ENCODE measurements around the gene SPNS2.

Gene SPNS2

DNA sequence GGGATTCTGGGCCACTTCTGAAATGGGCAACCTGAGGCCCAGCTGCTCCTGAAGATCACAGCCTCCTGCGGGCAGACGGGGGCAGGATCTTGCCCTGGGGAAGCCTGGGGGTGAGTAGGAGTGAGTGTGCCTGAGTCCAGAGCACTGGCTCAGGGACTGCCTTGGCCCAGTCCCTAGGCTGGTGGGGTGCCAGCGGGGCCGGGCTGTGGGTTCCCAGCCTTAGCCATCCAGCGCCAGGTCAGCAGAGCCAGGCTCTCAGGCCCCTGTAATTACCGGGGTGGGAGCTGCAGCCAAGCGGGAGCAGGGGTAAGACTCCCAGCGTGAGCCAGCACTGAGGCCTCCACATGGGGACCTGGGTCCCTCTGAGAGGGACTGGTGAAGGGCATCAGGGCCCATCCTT lies 8.2 kb downstream of the SPNS2 start (continued):
- TF ChIP-seq, protein P1, sequence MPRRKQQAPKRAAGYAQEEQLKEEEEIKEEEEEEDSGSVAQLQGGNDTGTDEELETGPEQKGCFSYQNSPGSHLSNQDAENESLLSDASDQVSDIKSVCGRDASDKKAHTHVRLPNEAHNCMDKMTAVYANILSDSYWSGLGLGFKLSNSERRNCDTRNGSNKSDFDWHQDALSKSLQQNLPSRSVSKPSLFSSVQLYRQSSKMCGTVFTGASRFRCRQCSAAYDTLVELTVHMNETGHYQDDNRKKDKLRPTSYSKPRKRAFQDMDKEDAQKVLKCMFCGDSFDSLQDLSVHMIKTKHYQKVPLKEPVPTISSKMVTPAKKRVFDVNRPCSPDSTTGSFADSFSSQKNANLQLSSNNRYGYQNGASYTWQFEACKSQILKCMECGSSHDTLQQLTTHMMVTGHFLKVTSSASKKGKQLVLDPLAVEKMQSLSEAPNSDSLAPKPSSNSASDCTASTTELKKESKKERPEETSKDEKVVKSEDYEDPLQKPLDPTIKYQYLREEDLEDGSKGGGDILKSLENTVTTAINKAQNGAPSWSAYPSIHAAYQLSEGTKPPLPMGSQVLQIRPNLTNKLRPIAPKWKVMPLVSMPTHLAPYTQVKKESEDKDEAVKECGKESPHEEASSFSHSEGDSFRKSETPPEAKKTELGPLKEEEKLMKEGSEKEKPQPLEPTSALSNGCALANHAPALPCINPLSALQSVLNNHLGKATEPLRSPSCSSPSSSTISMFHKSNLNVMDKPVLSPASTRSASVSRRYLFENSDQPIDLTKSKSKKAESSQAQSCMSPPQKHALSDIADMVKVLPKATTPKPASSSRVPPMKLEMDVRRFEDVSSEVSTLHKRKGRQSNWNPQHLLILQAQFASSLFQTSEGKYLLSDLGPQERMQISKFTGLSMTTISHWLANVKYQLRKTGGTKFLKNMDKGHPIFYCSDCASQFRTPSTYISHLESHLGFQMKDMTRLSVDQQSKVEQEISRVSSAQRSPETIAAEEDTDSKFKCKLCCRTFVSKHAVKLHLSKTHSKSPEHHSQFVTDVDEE (CRISPR knock-in tag; IDR thresholded peaks at IDR 0.05) = no peak
- TF ChIP-seq ISL1 (CRISPR knock-in tag; IDR thresholded peaks at IDR 0.05) = no peak
- TF ChIP-seq ESRRG (CRISPR knock-in tag; IDR thresholded peaks at IDR 0.05) = no peak

DNA sequence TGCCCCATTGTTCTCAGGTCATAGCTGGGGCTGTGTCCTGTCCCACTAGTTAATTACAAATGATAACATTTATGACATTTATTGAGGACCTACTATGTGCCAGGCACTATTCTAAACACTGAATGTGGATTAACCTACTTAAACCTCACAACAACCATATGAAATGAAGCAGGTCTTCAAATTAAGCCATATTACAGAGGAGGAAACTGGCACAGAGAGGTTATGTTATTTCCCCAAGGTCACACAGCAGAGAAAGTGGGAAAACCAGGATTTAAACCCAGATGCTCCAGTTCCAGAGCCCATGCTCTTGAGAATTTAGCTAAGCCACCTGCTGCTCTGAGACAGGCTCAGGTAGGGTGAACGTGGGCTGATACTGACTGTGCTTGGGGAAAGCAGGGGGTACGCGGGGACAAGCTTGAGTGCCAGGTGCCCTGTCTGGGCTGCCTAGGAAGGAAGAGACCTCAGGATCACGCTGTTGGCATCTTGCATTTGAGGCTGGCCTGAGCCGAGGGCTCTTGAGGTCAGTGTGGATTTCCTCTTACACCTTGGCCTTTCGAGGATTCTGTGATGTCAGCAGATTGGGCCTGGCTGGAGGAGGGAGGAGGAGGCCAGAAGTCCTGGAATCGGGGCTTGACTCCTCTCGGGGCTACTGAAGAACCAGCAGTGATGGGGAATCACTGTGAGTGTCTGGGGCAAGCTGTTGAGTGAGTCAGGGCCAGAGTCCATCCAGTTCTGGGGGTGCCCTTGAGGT lies 8.9 kb downstream of the SPNS2 start:
- ATAC-seq = no peak
- TF ChIP-seq SNAI2 (CRISPR knock-in tag; IDR thresholded peaks at IDR 0.05) (no peak), CSDC2 (CRISPR knock-in tag; IDR thresholded peaks at IDR 0.05) (no peak), ZNF8 (CRISPR knock-in tag; IDR thresholded peaks at IDR 0.05) (no peak), ZNF565 (CRISPR knock-in tag; conservative IDR thresholded peaks at IDR 0.05; ENCODE audit: low read depth) (no peak), ZFP3 (CRISPR knock-in tag; IDR thresholded peaks at IDR 0.05) (no peak), OSR1 (CRISPR knock-in tag; IDR thresholded peaks at IDR 0.05) (no peak), TCF4 (CRISPR knock-in tag; IDR thresholded peaks at IDR 0.05; ENCODE audit: borderline replicate concordance) (no peak), ESRRG (CRISPR knock-in tag; IDR thresholded peaks at IDR 0.05) (no peak), ZFP30 (CRISPR knock-in tag; IDR thresholded peaks at IDR 0.05) (no peak), BACH2 (CRISPR knock-in tag; IDR thresholded peaks at IDR 0.05; ENCODE audit: borderline replicate concordance) (no peak), TOX (CRISPR knock-in tag; IDR thresholded peaks at IDR 0.05; ENCODE audit: borderline replicate concordance) (no peak), PPARA (CRISPR knock-in tag; IDR thresholded peaks at IDR 0.05; ENCODE audit: borderline replicate concordance) (no peak), ZNF70 (CRISPR knock-in tag; IDR thresholded peaks at IDR 0.05) (no peak)
- TF ChIP-seq, protein P2, sequence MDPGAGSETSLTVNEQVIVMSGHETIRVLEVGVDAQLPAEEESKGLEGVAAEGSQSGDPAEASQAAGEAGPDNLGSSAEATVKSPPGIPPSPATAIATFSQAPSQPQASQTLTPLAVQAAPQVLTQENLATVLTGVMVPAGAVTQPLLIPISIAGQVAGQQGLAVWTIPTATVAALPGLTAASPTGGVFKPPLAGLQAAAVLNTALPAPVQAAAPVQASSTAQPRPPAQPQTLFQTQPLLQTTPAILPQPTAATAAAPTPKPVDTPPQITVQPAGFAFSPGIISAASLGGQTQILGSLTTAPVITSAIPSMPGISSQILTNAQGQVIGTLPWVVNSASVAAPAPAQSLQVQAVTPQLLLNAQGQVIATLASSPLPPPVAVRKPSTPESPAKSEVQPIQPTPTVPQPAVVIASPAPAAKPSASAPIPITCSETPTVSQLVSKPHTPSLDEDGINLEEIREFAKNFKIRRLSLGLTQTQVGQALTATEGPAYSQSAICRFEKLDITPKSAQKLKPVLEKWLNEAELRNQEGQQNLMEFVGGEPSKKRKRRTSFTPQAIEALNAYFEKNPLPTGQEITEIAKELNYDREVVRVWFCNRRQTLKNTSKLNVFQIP (CRISPR knock-in tag; IDR thresholded peaks at IDR 0.05; ENCODE audit: borderline replicate concordance, low read depth) = no peak

- TF ChIP-seq SNAI2 (CRISPR knock-in tag; IDR thresholded peaks at IDR 0.05) = no peak
- no peak for ATAC-seq
Observed at GRCh38 chr17:4508207-4508606, 9.5 kb downstream of the SPNS2 start.

DNA sequence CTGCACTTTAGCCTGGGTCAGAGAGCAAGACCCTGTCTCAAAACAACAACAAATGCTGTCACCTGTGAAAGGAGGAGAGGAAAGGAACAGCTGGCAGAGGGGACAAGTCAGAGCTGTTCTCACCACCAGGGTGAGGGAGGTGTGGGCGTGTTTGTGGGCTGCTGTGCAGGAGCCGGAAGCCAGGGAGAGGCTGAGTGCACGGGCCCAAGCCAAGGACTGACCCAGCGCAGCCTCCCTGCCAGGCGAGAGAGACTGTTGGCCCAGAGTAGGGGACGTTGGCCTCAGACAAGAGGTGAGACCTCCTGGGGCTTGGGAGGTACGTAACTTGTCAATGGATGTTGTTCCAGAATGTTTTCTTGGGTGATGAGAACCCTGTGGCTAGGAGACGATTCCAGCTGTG lies 10.7 kb downstream of the SPNS2 start:
- ATAC-seq = no peak
- no peak for TF ChIP-seq TOX (CRISPR knock-in tag; IDR thresholded peaks at IDR 0.05; ENCODE audit: borderline replicate concordance)

GRCh38 chr17:4509923-4510617 lies 11.4 kb downstream of the SPNS2 start:
- no peak for ATAC-seq
- TF ChIP-seq CSDC2 (CRISPR knock-in tag; IDR thresholded peaks at IDR 0.05) = no peak
- no peak for TF ChIP-seq ZFP3 (CRISPR knock-in tag; IDR thresholded peaks at IDR 0.05)

DNA sequence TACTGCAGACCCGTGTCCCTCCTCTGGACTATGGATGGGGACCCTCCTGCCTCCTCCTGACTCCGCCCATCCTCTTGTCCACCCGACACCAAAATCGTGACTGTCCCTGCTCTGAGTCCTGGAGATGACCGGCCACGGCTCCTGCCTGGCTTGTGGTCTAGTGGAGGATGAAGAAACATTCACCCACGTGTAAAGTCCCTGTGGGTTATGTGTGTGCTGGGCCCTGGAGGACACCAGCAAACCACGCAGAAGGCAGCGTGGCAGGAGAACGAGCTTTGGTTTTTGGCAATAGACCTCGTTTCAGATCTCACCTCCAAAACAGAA lies 11.9 kb downstream of the SPNS2 start:
- no peak for ATAC-seq
- TF ChIP-seq ZNF70 (CRISPR knock-in tag; IDR thresholded peaks at IDR 0.05) (no peak), ZNF565 (CRISPR knock-in tag; conservative IDR thresholded peaks at IDR 0.05; ENCODE audit: low read depth) (no peak), TOX (CRISPR knock-in tag; IDR thresholded peaks at IDR 0.05; ENCODE audit: borderline replicate concordance) (no peak), ZFP3 (CRISPR knock-in tag; IDR thresholded peaks at IDR 0.05) (no peak), CSRNP3 (CRISPR knock-in tag; IDR thresholded peaks at IDR 0.05) (no peak), SNAI2 (CRISPR knock-in tag; IDR thresholded peaks at IDR 0.05) (no peak), CSDC2 (CRISPR knock-in tag; IDR thresholded peaks at IDR 0.05) (no peak), ARNTL (CRISPR knock-in tag; IDR thresholded peaks at IDR 0.05; ENCODE audit: borderline replicate concordance, low read depth) (no peak), RARB (CRISPR knock-in tag; IDR thresholded peaks at IDR 0.05) (no peak), TCF4 (CRISPR knock-in tag; IDR thresholded peaks at IDR 0.05; ENCODE audit: borderline replicate concordance) (no peak), PPARA (CRISPR knock-in tag; IDR thresholded peaks at IDR 0.05; ENCODE audit: borderline replicate concordance) (no peak), BACH2 (CRISPR knock-in tag; IDR thresholded peaks at IDR 0.05; ENCODE audit: borderline replicate concordance) (no peak)
- TF ChIP-seq, protein P1 (CRISPR knock-in tag; IDR thresholded peaks at IDR 0.05) = no peak
- TF ChIP-seq, protein P2 (CRISPR knock-in tag; IDR thresholded peaks at IDR 0.05; ENCODE audit: borderline replicate concordance, low read depth) = no peak
